ENCODE measurements around the gene ZBTB21.

The ZBTB21 gene

DNA sequence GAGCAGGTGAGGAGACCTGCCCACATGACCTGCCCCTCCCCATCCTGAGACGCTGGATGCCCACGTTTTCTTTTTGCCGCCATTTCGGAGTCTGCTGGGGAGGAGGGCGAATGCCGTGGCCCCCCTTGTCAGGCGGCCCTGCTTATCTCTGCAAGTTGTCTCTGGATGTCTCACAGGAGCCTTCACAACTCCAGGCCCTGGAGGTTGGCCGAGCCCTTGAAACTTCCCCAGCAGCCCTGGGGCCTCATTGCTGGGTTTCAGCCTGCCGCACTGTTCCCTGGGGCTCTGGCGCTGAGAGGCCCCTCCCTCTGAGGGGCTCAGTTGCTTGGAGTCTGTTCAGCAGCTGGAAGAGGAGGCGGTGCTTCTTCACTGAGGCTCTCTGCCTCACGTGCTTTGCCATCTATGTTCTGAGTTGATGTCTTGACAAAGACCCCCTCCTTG lies 29.8 kb upstream of the ZBTB21 start:
- no peak for DNase-seq (ENCODE audit: low read depth)

DNA sequence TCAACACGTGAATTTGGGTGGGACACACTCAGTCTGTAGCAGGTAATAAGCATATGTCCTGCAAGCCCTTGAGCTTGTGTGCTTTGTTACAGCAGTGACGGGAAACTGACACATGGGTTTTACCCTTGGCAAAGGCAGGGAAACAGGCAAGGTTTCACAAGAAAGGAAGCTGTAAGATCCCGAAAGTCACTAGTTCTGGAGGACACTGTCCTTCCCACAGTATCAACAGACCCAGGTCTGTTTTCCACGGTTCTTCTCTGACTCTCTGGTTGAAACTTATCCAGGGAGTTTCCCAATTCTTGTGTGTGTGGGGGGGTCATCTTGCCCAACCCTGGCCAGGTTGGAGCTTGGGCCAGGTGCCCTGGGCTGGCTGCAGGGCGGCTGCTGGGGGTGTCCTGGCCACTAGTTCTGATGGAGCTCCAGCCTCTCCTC lies 29.3 kb upstream of the ZBTB21 start:
- no peak for DNase-seq (ENCODE audit: low read depth)

GRCh38 chr21:42038826-42039425 lies 28.8 kb upstream of the ZBTB21 start:
- no peak for DNase-seq (ENCODE audit: low read depth)

DNA sequence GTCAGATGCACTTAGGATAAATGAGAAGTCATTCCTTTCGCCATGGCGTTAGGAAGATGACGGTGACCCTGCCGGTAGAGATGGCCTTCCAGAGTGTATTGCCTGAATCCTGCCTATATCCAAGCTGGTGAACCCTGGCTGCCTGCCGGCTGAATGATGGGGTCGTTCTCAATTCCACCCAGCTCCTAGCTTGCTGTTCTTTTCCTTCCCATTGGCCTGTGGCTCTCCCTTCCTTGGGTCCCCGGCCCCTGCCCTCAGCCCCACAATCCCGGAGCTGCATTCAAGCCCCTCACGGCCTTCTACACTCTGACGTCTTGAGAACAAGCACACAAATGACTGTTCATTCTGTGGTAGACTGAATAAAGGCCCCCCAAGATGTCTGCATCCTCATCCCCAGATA lies 28.2 kb upstream of the ZBTB21 start:
- no peak for DNase-seq (ENCODE audit: low read depth)

- DNase-seq (ENCODE audit: low read depth) = no peak
These were observed 27.8 kb upstream of the ZBTB21 start for GRCh38 chr21:42037943-42038342.

DNA sequence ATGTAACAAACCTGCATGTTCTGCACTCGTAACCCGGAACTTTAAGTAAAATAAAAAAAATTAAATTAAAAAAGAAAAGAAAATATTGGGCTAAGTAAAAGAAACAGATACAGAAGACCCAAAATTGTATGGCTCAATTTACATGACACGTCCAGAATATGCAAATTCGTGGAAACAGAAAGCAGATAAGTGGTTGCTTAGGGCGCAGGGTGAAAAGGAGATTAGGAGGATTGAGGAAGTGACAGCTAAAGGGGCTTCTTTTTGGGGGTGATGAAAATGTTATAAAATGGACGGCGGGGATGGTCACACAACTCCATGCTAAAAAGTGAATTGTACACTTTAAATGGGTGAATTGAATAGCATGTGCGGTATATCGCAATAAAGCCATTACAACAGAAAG lies 27.4 kb upstream of the ZBTB21 start:
- no peak for DNase-seq (ENCODE audit: low read depth)

DNA sequence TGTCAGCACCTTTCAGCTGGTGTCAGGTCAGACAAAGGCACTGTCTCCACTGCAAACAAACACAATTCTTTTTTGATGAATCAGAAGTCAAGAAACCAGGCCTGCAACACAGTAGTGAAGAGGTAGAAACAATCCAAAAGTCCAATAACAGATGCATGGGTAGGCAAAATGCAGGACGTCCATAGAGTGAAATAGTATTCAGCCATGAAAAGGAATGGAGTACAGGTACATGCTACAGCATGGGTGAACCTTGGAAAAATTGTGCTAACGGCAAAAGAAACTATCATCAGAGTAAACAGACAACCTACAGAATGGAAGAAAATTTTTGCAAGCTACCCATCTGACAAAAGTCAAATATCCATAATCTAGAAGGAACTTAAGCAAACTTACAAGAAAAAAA lies 26.2 kb upstream of the ZBTB21 start:
- DNase-seq (ENCODE audit: low read depth) = no peak

GRCh38 chr21:42032968-42033367 lies 22.8 kb upstream of the ZBTB21 start:
- DNase-seq (ENCODE audit: low read depth) = no peak

DNA sequence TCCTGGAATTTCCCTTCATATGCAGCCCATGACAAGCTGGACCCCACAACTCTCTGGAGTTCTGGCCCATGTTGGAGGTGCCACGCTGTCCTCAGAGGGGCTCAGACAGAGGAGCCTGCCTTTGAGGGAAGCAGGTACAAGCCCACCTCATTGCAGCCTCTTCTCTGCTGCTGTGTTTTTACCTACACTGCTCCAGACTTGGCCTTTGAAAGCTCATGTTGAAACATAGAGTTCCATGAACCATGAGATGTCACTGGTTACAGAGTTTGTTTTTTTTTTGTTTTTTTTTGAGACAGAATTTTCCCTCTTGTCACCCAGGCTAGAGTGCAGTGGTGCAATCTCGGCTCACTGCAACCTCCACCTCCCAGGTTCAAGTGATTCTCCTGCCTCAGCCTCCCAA lies 22.1 kb upstream of the ZBTB21 start:
- DNase-seq (ENCODE audit: low read depth) = no peak

DNA sequence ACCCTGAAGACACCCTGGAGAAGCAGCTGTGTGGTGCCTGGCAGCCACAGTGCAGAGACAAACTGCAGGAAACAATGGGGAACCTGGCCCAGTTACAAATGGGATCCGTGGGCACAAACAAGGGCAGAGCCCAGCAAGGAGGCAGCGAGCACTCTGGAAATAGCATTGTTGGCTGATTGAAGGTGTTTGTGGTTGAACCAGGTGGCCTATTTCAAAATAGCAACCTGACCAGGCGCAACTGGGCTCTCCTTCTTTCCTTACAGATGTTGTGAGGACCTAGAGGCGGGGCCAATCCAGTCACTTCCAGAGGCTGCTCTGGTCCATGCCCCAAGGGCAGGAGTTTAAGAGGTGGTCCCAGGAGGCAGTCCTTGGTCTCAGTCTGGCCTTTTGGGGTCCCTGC lies 21.7 kb upstream of the ZBTB21 start:
- no peak for DNase-seq (ENCODE audit: low read depth)

DNA sequence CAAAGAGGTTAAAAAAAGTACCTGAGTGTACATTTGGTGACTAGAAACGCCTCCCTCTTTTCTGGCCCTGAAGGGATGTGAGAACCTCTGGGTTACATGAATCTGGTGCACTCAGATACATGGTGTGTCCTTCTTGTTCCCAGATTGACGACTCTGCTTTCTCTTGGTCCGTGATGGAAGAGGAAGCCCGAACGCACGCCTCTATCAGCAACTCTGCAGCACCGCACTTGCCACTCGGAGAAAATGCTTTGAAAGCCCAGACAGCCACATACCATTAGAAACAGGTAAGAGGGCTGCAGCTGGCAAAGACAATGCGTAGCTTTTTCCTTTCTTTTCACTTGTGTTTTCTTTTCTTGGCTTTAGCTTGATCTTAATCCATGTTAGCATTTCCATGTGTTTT lies 21.1 kb upstream of the ZBTB21 start:
- no peak for DNase-seq (ENCODE audit: low read depth)

DNA sequence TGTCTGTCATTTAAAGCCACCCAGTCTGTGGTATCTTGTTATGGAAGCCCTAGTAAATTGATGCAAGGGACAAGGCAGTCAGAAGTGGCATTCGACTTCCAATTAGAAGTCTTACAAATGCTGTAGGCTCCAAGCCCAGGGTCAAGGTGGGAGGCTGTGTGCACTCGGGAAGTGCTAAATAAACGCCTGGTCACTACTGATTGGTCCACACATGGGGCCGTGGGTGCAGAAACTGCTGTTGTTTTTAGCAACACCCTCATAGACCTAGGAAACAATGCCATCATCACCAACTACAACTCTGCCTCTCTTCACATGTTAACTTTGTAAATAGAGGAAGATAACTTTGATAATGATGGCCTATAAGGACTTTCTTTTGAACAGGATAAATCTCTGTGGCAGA lies 20.2 kb upstream of the ZBTB21 start:
- no peak for DNase-seq (ENCODE audit: low read depth)

- DNase-seq (ENCODE audit: low read depth) = no peak
These were observed 18.7 kb upstream of the ZBTB21 start for GRCh38 chr21:42028766-42029425.

GRCh38 chr21:42027822-42028765 lies 17.9 kb upstream of the ZBTB21 start:
- DNase-seq (ENCODE audit: low read depth) = no peak

DNA sequence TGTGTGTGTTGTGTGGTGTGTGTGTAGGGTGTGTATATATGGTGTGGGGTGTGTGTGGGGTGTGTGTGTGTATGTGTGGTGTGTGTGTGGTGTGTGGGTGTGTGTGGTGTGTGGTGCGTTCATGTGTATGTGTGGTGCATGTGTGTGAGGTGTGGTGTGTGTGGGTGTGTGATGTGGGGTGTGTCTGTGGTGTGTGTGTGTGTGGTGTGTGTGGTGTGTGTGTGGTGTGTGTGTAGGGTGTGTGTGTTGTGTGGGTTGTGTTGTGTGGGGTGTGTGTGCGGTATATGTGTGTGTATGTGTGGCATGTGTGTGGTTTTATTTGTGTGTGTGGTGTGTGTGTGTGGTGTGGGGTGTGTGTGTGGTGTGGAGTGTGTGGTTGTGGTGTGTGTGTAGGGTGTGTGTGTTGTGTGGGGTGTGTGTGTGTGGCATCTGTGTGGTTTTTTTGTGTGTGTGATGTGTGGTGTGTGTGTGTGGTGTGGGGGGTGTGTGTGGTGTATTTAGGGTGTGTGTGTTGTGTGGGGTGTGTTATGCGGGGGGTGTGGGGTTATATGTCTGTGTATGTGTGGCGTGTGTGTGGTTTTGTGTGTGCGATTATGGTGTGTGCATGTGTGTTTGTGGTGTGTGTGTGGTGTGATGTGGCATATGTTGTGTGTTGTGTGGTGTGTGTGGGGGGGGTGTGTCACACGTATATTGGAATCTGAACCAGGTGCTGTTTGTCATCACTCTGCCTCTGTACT lies 17.1 kb upstream of the ZBTB21 start:
- DNase-seq (ENCODE audit: low read depth) = no peak

GRCh38 chr21:42026082-42026435 lies 15.9 kb upstream of the ZBTB21 start:
- no peak for DNase-seq (ENCODE audit: low read depth)

- no peak for DNase-seq (ENCODE audit: low read depth)
These were observed 15.4 kb upstream of the ZBTB21 start for GRCh38 chr21:42025376-42026081.

- no peak for DNase-seq (ENCODE audit: low read depth)
These were observed 12.7 kb upstream of the ZBTB21 start for GRCh38 chr21:42022906-42023305.

GRCh38 chr21:42022091-42022430 lies 11.9 kb upstream of the ZBTB21 start:
- DNase-seq (ENCODE audit: low read depth) = no peak

GRCh38 chr21:42021371-42022090 lies 11.4 kb upstream of the ZBTB21 start:
- no peak for DNase-seq (ENCODE audit: low read depth)

GRCh38 chr21:42019706-42020105 lies 9.5 kb upstream of the ZBTB21 start:
- DNase-seq (ENCODE audit: low read depth) = no peak
